AML-193 (cell line): Measurements from ENCODE around the gene TMEM233.
A peak's percentile ranks its signal among the peaks of the same experiment; 100 is the strongest.

Source experiments
- DNase-seq, 2 experiments: peaks; one replicate each; lab custom pipeline; 2025; lab: John Stamatoyannopoulos, UW

The TMEM233 gene

DNA sequence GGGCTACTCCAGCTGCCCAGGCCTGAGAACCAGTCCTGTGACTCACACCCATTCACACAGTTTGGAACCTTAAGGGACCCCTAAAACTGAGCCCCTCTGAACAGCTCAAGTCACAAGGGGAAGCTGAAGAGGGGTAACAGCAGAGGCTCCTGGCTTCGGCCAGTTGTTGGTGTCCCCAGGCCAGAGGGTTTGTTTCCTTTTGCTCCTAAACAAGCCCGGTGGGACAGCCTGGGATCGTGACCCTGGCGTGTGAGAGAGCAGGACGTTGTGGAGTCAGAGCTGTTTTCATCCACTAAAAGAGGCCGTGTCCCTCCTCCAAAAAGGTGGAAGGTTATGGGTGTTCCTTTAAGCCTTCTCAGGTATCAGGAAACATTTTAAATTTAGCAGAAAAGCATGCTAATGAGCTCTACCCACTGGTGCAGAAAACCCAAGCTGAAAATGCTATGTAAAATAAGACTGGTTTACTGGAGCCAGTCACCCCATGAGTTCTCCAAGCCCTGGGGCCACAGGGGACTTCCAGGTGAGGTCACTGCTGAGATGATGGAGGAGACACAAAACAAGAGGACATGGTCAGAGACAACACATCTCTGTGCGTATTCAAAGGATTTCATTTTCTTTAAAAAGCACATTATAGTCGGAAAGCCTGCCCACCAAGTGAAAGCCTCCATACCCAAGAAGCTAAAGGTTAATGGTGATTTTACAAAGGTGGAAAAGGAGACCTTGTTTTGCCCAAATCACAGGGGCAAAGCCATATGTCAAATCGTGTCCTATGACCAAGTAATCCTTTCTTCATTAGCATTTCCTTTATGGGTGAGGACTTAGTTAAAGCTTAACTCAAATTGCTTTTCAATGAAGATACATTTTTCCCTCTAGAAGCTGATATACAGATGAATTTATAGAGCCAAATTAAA lies 88.4 kb downstream of the TMEM233 start:
- no peak for DNase-seq

DNA sequence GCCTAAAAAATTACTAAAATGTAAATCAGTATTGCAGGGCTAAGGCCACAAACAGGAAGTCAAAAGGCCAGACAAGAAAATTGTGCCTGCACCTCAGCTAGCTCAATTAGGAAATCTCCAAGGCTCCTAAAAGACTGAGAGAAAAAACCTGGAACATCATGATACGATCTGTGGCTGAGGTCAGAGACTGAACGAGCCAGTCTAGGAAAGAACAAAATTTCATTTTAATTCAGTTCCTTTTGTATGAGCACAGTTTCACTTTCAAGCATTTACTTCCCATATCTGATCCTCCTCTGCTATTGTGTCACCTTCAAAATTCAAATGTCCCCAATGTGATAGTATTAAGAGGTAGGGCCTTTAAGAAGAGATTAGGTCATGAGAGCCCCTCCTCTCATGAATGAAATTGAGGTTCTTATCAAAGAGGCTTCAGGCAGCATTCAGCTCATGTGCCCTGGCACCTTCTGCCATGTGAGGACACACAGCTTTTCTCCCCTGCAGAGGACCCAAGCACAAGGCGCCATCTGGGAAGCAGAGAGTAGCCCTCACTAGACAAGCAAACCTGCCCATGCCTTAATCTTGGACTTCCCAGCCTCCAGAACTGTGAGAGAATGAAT lies 89.2 kb downstream of the TMEM233 start:
- peak; percentile 33 to 45 for DNase-seq

DNA sequence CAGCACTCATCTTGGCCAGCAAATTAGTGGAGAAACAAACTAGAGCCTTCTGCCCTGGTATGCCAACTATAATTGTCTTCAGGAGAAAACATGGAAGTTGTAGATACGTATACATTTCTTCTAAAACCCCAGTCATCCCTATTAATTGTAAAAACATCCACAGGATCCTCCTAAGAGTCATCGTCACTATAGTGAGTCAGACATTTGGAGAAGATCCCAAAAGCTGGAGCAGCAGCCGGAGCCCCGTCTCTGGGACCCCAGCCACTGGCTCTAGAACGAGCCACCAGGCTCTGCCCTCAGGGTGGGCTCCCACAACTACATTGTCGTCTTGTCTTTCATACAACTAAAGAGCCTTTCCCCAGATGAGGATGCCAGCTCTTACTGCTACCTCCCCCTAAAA lies 89.8 kb downstream of the TMEM233 start:
- DNase-seq, result no peak

DNA sequence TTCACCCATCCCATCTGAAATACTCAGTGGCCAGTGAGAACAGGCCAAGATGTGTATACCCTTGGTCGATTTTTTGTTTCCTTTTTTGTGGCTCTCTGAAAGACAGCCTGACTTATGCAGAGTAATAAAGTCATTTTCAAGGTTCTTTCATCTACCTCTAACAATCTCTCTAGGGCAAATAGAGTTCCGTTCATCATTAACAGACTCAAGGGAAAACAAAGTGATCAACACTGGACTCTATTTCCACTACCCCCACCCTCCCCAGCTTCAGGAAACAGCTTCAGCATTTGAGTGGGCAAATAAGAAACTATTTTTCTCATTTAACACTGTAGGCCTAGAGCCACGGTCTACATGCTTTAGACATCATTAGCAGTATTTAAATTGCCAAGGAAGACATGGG lies 90.2 kb downstream of the TMEM233 start:
- no peak for DNase-seq

DNA sequence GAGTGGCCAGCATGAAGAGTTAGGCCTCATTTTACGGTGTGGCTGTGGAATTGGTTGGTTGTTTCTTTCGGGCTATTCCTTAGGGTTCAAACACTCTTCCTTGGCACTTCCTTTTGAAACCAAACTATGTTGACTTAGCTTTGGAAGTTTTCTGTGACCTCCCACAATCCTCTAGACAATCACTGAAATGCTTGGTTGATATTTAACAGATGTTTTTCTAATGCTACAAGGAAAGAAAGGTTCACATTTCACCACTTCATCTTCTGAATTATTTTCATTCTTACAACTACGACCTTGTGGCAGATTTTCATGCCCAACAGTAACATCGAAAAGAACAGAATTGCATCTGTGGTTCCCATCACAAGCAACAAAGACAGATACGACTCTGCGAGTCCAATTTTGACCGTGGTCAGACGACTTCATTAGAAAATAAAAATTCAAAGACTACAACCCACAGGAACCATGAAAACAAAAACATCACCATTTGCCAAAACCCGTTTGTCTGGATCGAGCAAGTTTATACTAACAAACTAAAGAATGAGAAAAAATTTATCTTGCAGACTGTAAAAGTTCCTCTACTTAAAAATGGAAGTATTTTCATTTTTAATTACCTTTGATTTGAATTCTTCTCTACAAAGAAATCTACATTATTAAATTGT lies 91.3 kb downstream of the TMEM233 start:
- DNase-seq, result no peak

DNA sequence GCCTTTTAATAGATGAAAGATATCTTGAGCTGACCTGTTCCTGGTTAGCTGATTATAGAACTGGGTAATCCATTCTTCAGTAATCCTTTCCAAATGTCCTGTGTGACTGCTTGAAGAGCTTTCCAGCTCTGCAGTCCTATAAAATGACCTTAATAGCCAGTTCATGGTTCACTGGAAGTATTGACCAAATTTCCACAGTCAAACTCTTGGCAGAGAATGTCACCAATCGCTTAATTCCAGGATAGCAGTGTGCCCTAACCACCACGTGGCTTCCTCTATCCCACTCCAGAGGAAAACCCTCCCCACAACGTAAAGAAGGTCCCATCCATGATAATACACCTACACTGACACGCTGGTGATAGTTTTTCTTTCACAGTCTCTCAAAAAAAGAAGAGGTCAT lies 91.8 kb downstream of the TMEM233 start:
- no peak for DNase-seq

DNA sequence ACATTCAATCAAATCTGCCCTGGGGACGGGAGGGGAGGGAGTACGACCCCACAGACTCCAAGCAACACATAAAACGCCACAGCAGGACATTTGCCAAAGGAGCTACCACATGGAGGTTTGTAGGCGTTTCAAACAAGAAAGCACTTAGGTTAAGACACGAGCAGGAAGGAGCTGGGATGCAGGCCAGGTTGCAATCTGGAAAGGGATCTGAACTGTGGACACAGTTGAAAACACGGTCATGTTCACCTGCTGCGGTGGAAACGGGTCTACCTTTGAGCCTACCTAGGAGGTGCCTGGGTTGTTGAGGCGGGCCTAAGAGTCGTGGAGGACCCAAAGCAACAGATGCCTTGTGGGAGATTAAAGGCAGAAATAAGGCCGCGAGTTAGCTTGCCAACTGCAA lies 92.8 kb downstream of the TMEM233 start:
- no peak for DNase-seq

DNA sequence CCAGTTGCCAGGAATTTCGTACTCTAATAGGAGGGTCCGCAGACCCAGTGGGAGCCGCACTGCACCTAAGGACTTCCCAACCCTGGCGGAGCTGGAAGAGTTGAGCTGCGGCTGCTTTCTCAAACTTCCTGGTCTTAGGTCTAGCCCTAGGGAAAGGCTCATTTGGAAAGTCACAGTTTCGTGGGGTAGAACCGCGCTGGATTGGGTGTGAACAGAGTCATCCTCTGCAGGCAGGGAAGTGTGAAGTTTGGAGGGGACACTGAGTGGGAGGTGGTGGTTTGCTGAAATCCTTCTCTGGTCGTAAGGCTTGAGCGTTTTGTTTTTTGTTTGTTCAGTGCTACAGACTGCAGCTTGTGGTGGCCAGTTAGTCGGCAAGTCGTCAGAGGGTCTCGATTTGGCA lies 93.2 kb downstream of the TMEM233 start:
- DNase-seq, result no peak

DNA sequence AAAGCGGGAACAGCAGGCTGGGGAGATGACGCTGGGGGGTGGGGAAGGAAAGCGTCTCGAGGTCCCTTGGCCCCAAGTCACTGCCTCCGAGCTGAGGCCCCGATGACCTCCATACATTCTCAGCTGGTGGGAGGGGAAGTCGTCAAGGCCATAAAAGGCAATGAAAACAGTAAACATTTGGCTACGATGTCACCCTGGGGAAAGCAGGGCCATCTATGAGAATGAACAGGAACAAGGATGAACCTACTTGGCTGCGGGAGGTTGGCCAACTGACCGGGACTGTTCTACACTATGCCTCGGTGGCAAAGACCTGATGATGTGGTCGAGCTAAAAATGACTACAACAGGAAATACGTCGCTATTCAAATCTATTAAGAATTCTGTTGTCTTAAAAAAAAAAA lies 93.8 kb downstream of the TMEM233 start:
- DNase-seq, result no peak

DNA sequence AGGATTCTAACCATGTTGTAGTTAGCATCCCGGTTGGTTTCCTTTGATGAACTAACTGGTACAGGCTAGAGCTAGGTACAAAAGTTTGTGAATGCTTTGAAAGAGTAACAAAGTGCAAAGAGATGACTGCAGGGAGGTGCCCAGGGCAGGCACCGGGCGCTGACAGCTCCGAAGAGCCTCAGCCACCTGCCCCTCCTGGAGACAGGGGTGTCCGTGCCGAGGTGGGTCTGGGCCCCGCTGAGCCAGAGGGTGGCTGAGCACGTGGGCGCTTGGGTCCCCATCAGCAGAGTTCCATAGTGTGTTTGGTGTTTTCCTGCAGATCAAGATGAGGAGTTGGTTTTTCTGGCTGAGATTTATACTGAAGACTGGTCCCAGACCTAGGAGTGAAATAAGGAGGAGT lies 94.3 kb downstream of the TMEM233 start:
- no peak for DNase-seq

DNA sequence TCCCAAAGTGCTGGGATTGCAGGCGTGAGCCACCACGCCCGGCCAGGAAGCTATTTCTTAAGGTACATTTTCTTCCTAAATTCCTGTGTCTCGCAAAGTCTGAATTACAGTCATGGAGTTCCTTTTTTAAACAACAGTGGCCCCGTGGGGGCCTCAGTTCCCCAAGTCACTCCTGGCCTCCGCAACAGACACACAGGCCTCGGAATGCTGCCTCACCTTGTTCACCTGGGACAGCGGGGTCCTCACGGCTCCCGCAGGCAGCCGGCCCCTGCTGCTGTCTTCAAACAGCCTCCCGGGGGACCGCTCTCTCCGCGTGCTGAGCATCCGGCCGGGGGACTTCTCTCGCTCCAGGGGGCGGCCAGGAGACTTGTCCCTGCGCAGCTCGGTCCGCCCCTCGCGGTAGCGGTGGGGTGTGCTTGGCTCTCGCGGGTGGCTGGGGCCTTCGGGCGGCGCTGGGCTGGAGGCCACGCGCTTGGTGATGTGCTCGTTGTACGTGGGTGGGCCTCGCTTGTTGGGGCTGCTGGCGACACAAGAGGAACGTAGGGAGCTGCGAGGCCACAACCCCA lies 96.4 kb downstream of the TMEM233 start:
- no peak for DNase-seq

DNA sequence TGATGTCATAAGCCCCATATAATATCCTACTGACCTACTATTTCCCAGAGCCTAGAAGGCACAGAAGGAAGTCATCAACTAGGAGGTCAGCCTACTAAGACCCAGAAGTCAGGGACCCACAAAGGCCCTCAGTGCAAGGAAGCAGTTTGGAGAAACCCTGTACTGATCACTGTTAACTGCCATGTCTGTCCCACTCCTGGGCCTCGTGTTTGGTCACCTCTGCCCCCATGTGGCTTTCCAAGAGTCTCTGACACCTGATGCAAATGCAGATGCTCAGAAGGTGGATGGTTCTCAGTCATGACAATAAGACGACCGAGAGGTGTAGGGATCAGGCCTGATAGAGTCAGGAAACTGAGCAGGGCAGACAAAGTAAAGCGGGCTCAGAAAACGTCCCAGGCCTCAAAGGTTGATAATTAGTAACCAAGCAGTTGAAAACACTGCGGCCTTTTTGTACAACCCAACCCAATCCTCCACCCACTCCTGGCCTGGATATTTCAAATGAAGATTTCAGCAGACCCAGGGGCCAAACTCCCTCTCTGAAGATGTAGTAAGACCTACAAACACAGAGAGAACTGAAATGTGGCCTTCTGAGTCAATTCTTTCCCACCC lies 97.7 kb downstream of the TMEM233 start:
- no peak for DNase-seq

DNA sequence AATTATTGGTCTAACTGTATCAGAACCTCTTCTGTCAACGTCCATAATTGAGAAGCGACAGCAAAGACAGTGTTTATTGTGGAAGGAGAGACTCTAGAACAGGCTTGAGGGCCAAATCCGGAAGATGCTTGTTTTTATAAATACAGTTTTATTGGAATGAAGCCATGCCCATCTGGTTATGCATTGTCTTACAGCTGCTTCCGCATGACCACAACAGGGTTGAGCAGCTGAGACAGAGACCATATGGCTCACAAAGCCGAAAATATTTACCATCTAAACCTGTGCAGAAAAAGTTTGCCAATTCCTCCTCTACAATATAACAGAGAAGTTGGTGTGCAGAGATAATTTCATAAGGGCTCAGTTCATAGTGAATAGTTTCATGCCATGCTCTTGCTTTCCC lies 98.8 kb downstream of the TMEM233 start:
- no peak for DNase-seq
